Right atrium auricular region (tissue), 2 donors: Measurements from ENCODE around the gene PRDM12. TPM values are rescaled to one million over a fixed set of nuclear protein-coding genes. Genes with fewer than 3 reads are reported as not detected.

Experiments used
- DNase-seq: peaks from one replicate; pipeline ENCODE4 v3.0.0-alpha.2; 2019; ENCODE audit warnings: low spot score
- H3K27ac ChIP-seq, 2 donors: fragments of 200-600 bp; sonication (generic); 1 replicate in 1 of 2; 2 replicates in 1 of 2; pipeline ENCODE4 v1.5.1; 2016 to 2019
- H3K27me3 ChIP-seq, 2 donors: fragments of 200-600 bp; sonication (generic); one replicate each; pipeline versions ENCODE4 v1.5.1 to v1.6.0; 2017 to 2019
- H3K36me3 ChIP-seq: fragments of 200-600 bp; sonication (generic); one replicate; pipeline ENCODE4 v1.5.1; 2016
- H3K4me1 ChIP-seq, 2 donors: fragments of 200-600 bp; sonication (generic); one replicate each; pipeline versions ENCODE4 v1.5.1 to v1.6.0; 2017 to 2019
- H3K4me3 ChIP-seq, 2 donors: fragments of 200-600 bp; sonication (generic); 1 replicate in 1 of 2; 2 replicates in 1 of 2; pipeline ENCODE4 v1.5.1; 2017 to 2019; ENCODE audit warnings: mild to moderate bottlenecking in 1 of 2, moderate library complexity in 1 of 2
- H3K9me3 ChIP-seq, 2 donors: fragments of 200-600 bp; sonication (generic); one replicate each; pipeline ENCODE4 v1.5.1; 2019
- CTCF ChIP-seq, 2 donors: fragments of 200-600 bp; sonication (generic); IDR thresholded peaks; one replicate each; pipeline ENCODE4 v1.5.1; 2019; ENCODE audit warnings: antibody characterized with exemption in 2 of 2
- microRNA-seq, 2 donors: library from miRNA; unstranded; fragments of <30 nt; microRNA quantifications; one replicate each; pipeline ENCODE4, GENCODE V29; 2016 to 2017; ENCODE audit warnings: borderline number of aligned reads in 2 of 2, borderline replicate concordance in 1 of 2
- total RNA-seq, 2 donors: library from RNA; depleted of rRNA; stranded (reverse); fragments of >200 nt; gene quantifications; one replicate each; pipeline ENCODE4 v1.1.0, GENCODE V29; 2016

Gene PRDM12
- total RNA-seq, 2 donors from 2014 or later, result not detected

- H3K27me3 ChIP-seq, result no peaks in the 10 kb centered on the region
- no peak for TF ChIP-seq CTCF (IDR thresholded peaks at IDR 0.05)
- H3K4me3 ChIP-seq, result no peak overlapping the region
- no peak overlapping the region for H3K27ac ChIP-seq
- H3K4me1 ChIP-seq, result peaks cover 0 to 13% of the 10 kb centered on the region in 2 donors
- DNase-seq, result no peak
- H3K9me3 ChIP-seq, result no peaks in the 10 kb centered on the region
- no peaks in the 10 kb centered on the region for H3K36me3 ChIP-seq
These were observed 64.8 kb downstream of the PRDM12 start for GRCh38 chr9:130729145-130729544.

GRCh38 chr9:130731355-130731754 is 67.0 kb downstream of the PRDM12 start:
- H3K27me3 ChIP-seq, result no peaks in the 10 kb centered on the region
- H3K27ac ChIP-seq, result no peak overlapping the region
- no peak for TF ChIP-seq CTCF (IDR thresholded peaks at IDR 0.05)
- H3K36me3 ChIP-seq, result no peaks in the 10 kb centered on the region
- no peaks in the 10 kb centered on the region for H3K9me3 ChIP-seq
- peaks cover 0 to 13% of the 10 kb centered on the region in 2 donors for H3K4me1 ChIP-seq
- no peak overlapping the region for H3K4me3 ChIP-seq
- DNase-seq, result no peak

GRCh38 chr9:130732136-130732535 is 67.7 kb downstream of the PRDM12 start:
- DNase-seq, result no peak
- H3K36me3 ChIP-seq, result no peaks in the 10 kb centered on the region
- H3K4me1 ChIP-seq, result peaks cover 0 to 13% of the 10 kb centered on the region in 2 donors
- H3K27ac ChIP-seq, result no peak overlapping the region
- TF ChIP-seq CTCF (IDR thresholded peaks at IDR 0.05), result peak in 1 of 2 donors; percentile 10
- no peak overlapping the region for H3K4me3 ChIP-seq
- H3K27me3 ChIP-seq, result no peaks in the 10 kb centered on the region
- no peaks in the 10 kb centered on the region for H3K9me3 ChIP-seq

Small RNA genes lying within 50 kb of the gene (microRNA-seq; reads per million reads assigned to microRNA genes)
- gene MIR6856, result 0 reads per million in 2 donors

Other genes starting within 250 kb of the PRDM12 start
- 100 to 1,000 TPM in 1 of 2 donors, 10 to 100 TPM in 1; 75.3 to 110 TPM for gene ASS1, start 219.6 kb upstream of the PRDM12 start, total RNA-seq
- gene FUBP3, start 85.0 kb upstream of the PRDM12 start, total RNA-seq, result 10 to 100 TPM; 21.1 to 24.8 TPM
- 10 to 100 TPM in 1 of 2 donors, 1 to 10 TPM in 1; 7.3 to 15.9 TPM for gene EXOSC2, start 29.2 kb downstream of the PRDM12 start, total RNA-seq
- gene ABL1, start 170.7 kb downstream of the PRDM12 start, total RNA-seq, result 10 to 100 TPM; 26.3 to 38.9 TPM
- not detected for gene QRFP, start 232.2 kb downstream of the PRDM12 start, total RNA-seq